KMS-11 (cell line): ENCODE data around the gene CHP1.
"Not testable (repeated sequence)": the region's sequence is repeated elsewhere in the genome, so short reads cannot be mapped to it uniquely, and the experiment has no call there.

Source experiments
- H2AFZ ChIP-seq: fragments of 200-600 bp; sonication (generic); 2 replicates; pipeline ENCODE4 v1.6.1; 2016; ENCODE audit warnings: antibody characterized with exemption, mixed run types, low read depth
- H3K27ac ChIP-seq: fragments of 200-600 bp; sonication (generic); 2 replicates; pipeline ENCODE4 v1.6.1; 2016; ENCODE audit warnings: mild to moderate bottlenecking, mixed run types
- H3K27me3 ChIP-seq: fragments of 200-600 bp; sonication (generic); 2 replicates; pipeline ENCODE4 v1.6.1; 2017; ENCODE audit warnings: mild to moderate bottlenecking, low read depth, mixed run types, moderate library complexity; ENCODE audit not compliant: insufficient read depth
- H3K36me3 ChIP-seq: fragments of 200-600 bp; sonication (generic); 2 replicates; pipeline ENCODE4 v1.6.1; 2017; ENCODE audit warnings: mild to moderate bottlenecking, mixed run types; ENCODE audit not compliant: insufficient read depth
- H3K4me1 ChIP-seq: fragments of 200-600 bp; sonication (generic); 2 replicates; pipeline ENCODE4 v1.6.1; 2016; ENCODE audit warnings: mild to moderate bottlenecking, low read depth, mixed run types; ENCODE audit not compliant: poor library complexity, severe bottlenecking
- H3K4me2 ChIP-seq: fragments of 200-600 bp; sonication (generic); 2 replicates; pipeline ENCODE4 v1.7.0; 2016; ENCODE audit warnings: mild to moderate bottlenecking, mixed run types
- H3K4me3 ChIP-seq: fragments of 200-600 bp; sonication (generic); IDR thresholded peaks from 2 replicates; pipeline ENCODE4 v1.6.1; 2017; ENCODE audit warnings: low read depth, low read length, mixed read lengths; ENCODE audit not compliant: insufficient read depth
- H3K79me2 ChIP-seq: fragments of 200-600 bp; sonication (generic); 2 replicates; pipeline ENCODE4 v1.6.1; 2016; ENCODE audit warnings: low read depth, mixed run types; ENCODE audit not compliant: insufficient read depth
- H3K9ac ChIP-seq: fragments of 200-600 bp; sonication (generic); 2 replicates; pipeline ENCODE4 v1.6.1; 2016; ENCODE audit warnings: mild to moderate bottlenecking, mixed run types
- H4K20me1 ChIP-seq: fragments of 200-600 bp; sonication (generic); 2 replicates; pipeline ENCODE4 v1.6.1; 2016; ENCODE audit warnings: mild to moderate bottlenecking, mixed run types; ENCODE audit not compliant: insufficient read depth
- TF ChIP-seq, protein P1 (sequence below): fragments of 200-600 bp; sonication (generic); conservative IDR thresholded peaks from 2 replicates; pipeline ENCODE4 v1.6.1; 2017; ENCODE audit warnings: low read depth, mild to moderate bottlenecking, antibody characterized with exemption, low read length, moderate library complexity, mixed read lengths

Gene CHP1

DNA sequence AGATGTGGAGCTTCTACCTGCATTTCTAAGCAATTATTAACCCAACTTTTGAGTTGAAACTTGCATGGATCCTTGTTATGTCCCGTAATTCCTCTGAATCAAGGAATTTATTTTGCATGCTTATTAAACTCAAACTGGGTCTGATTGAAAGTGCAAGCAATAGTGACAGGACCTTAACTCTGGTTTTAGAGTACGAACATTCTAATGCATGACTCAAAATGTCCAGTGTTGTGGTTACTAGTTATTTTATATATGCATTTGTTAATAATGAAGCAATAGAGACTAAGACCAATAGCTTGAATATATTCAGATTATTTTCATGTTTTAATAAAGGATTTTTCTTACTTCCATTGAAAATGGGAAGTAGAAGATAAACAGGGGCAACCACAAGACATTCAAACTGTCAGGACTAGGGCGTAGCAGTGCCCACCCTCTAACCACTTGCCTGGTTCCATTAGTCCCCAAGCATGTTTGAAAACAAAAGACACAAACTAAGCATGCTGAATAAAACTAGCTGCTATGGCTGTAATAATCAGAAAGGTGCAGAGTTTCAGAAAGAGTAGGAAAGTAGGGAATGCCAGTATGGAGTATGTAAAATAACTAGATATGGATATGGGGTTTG lies 73.2 kb downstream of the CHP1 start:
- peaks cover 46% of the 10 kb centered on the region for H3K4me1 ChIP-seq
- no peaks in the 10 kb centered on the region for H4K20me1 ChIP-seq
- no peak overlapping the region for H3K4me2 ChIP-seq
- TF ChIP-seq, protein P1, sequence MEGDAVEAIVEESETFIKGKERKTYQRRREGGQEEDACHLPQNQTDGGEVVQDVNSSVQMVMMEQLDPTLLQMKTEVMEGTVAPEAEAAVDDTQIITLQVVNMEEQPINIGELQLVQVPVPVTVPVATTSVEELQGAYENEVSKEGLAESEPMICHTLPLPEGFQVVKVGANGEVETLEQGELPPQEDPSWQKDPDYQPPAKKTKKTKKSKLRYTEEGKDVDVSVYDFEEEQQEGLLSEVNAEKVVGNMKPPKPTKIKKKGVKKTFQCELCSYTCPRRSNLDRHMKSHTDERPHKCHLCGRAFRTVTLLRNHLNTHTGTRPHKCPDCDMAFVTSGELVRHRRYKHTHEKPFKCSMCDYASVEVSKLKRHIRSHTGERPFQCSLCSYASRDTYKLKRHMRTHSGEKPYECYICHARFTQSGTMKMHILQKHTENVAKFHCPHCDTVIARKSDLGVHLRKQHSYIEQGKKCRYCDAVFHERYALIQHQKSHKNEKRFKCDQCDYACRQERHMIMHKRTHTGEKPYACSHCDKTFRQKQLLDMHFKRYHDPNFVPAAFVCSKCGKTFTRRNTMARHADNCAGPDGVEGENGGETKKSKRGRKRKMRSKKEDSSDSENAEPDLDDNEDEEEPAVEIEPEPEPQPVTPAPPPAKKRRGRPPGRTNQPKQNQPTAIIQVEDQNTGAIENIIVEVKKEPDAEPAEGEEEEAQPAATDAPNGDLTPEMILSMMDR = no peak
- H2AFZ ChIP-seq = no peak overlapping the region
- no peaks in the 10 kb centered on the region for H3K36me3 ChIP-seq
- H3K9ac ChIP-seq = no peak overlapping the region
- no peaks in the 10 kb centered on the region for H3K27me3 ChIP-seq
- no peaks in the 10 kb centered on the region for H3K79me2 ChIP-seq
- H3K27ac ChIP-seq = no peak overlapping the region
- no peak overlapping the region for H3K4me3 ChIP-seq

DNA sequence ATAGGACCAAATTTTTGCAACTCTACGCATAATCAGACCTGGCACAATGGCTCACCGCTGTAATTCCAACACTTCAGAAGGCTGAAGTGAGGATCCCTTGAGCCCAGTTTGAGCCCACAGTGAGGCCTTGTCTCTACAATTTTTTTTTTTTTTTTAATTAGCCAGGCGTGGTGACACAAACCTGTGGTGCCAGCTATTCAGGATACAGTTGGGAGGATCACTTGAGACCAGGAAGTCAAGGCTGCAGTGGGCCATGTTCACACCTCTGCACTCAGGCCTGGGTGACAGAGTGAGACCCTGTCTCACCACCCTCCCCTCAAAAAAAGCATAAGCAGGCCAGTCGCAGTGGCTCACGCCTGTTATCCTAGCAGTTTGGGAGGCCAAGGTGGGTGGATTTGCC lies 76.6 kb downstream of the CHP1 start:
- Histone ChIP-seq H3K4me1 (peaks cover 31% of the 10 kb centered on the region), H3K27ac (no peak overlapping the region), H3K79me2 (no peaks in the 10 kb centered on the region), H3K4me3 (no peak overlapping the region), H3K4me2 (no peak overlapping the region), H3K36me3 (0 out of 2 replicates have a peak, but pooled peaks cover 5% of the 10 kb centered on the region), H3K9ac (no peak overlapping the region), H2AFZ (no peak overlapping the region), H3K27me3 (no peaks in the 10 kb centered on the region), H4K20me1 (no peaks in the 10 kb centered on the region)
- TF ChIP-seq, protein P1 = no peak

DNA sequence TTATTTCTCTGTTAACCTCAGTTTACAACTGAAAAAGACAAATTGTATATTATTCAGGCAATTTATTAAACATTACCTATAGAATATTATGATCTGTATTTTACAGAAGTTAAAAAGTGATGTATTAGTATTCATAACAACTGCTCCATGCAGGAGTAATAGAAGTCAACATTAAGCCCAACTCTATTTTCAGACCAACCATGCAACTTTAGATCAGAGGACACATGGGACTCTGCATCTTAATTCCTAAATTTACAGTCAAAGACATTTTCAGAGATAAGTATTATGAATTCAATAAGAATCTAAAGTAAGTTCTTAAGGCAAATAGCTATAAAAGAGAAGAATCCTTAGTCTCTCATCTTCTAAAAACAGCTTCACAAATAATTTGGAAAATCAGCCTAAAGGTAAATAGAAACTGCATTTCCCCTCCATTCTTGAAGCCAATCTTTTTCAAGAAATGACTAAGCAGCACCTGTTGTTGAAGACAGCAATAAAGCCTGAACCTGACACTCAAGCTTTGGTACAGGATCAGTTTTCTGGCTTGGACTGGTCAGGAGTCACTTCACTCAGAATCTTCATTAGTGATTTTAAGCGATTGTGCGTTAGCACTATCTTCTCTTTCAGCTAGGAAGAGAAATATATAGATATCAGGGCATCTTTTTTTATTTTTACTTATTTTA lies 78.3 kb downstream of the CHP1 start:
- Histone ChIP-seq H3K27ac (peak overlapping the region; percentile 59), H3K9ac (no peak overlapping the region)

DNA sequence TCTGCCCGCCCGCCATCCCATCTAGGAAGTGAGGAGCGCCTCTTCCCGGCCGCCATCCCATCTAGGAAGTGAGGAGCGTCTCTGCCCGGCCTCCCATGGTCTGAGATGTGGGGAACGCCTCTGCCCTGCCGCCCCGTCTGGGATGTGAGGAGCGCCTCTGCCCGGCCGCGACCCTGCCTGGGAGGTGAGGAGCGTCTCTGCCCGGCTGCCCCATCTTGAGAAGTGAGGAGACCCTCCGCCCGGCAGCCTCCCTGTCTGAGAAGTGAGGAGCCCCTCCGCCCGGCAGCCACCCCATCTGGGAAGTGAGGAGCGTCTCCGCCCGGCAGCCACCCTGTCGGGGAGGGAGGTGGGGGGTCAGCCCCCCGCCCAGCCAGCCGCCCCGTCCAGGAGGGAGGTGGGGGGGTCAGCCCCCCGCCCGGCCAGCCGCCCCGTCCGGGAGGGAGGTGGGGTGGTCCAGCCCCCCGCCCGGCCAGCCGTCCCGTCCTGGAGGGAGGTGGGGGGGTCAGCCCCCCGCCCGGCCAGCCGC lies 89.8 kb downstream of the CHP1 start:
- H3K36me3 ChIP-seq = not testable (repeated sequence)

More for the DNA sequence above, 78.3 kb downstream of the CHP1 start:
- no peaks in the 10 kb centered on the region for H3K27me3 ChIP-seq
- H4K20me1 ChIP-seq = no peaks in the 10 kb centered on the region
- 0 out of 2 replicates have a peak, but pooled peaks cover 5% of the 10 kb centered on the region for H3K36me3 ChIP-seq
- H3K79me2 ChIP-seq = no peaks in the 10 kb centered on the region
- H3K4me3 ChIP-seq = no peak overlapping the region
- H2AFZ ChIP-seq = no peak overlapping the region
- H3K4me2 ChIP-seq = peak overlapping the region; percentile 41; the same call in 1 of the 2 replicates
- peaks cover 28% of the 10 kb centered on the region for H3K4me1 ChIP-seq
- TF ChIP-seq, protein P1 = no peak

More for the DNA sequence above, 89.8 kb downstream of the CHP1 start:
- Histone ChIP-seq H3K79me2 (peaks cover 12% of the 10 kb centered on the region; the same call in 1 of the 2 replicates), H3K4me1 (peaks cover 26% of the 10 kb centered on the region)
- H3K27me3 ChIP-seq, H3K4me2 ChIP-seq, H3K4me3 ChIP-seq, H2AFZ ChIP-seq, H4K20me1 ChIP-seq, H3K9ac ChIP-seq, H3K27ac ChIP-seq: not testable (repeated sequence)
